UCSD-AML1 (cell line): ENCODE results near the gene TM6SF1.
"Not testable (repeated sequence)": the region's sequence is repeated elsewhere in the genome, so short reads cannot be mapped to it uniquely, and the experiment has no call there.

Experiments used
- DNase-seq: peaks from one replicate; lab custom pipeline; 2025; ENCODE audit not compliant: unreplicated experiment; lab: John Stamatoyannopoulos, UW

Gene TM6SF1

GRCh38 chr15:83106994-83107840 is at the start of gene TM6SF1:
Gene TM6SF1, plus strand, starts transcription at chr15:83107645. Its CDS starts 36 bp downstream, at chr15:83107681.
- peak; percentile 62 for DNase-seq

GRCh38 chr15:83057696-83058376 is 49.6 kb upstream of the TM6SF1 start:
- DNase-seq: no peak

- DNase-seq: no peak
These were observed 45.8 kb upstream of the TM6SF1 start for GRCh38 chr15:83061680-83062079.

- DNase-seq: no peak
These were observed 44.7 kb upstream of the TM6SF1 start for GRCh38 chr15:83062768-83063180.

GRCh38 chr15:83063551-83063950 is 43.9 kb upstream of the TM6SF1 start:
- DNase-seq: no peak

GRCh38 chr15:83064859-83065258 is 42.6 kb upstream of the TM6SF1 start:
- DNase-seq: no peak

GRCh38 chr15:83065431-83065830 is 42.0 kb upstream of the TM6SF1 start:
- no peak for DNase-seq

- no peak for DNase-seq
These were observed 41.3 kb upstream of the TM6SF1 start for GRCh38 chr15:83066034-83066733.

GRCh38 chr15:83066734-83067637 is 40.5 kb upstream of the TM6SF1 start, which contains the start of gene BTBD1:
Gene BTBD1, minus strand, starts transcription at chr15:83067252. Its CDS starts 101 bp downstream, at chr15:83067151.
- DNase-seq: peak; percentile 94

- DNase-seq: no peak
These were observed 39.8 kb upstream of the TM6SF1 start for GRCh38 chr15:83067638-83067962.

- DNase-seq: no peak
These were observed 39.4 kb upstream of the TM6SF1 start for GRCh38 chr15:83068054-83068453.

GRCh38 chr15:83069211-83069642 is 38.2 kb upstream of the TM6SF1 start:
- DNase-seq: not testable (repeated sequence)

- DNase-seq: no peak
These were observed 29.8 kb upstream of the TM6SF1 start for GRCh38 chr15:83077491-83078230.

GRCh38 chr15:83078712-83079111 is 28.7 kb upstream of the TM6SF1 start:
- no peak for DNase-seq

- no peak for DNase-seq
These were observed 26.0 kb upstream of the TM6SF1 start for GRCh38 chr15:83081256-83082014.

- DNase-seq: no peak
These were observed 24.6 kb upstream of the TM6SF1 start for GRCh38 chr15:83082730-83083386.

GRCh38 chr15:83085461-83085860 is 22.0 kb upstream of the TM6SF1 start:
- DNase-seq: not testable (repeated sequence)

GRCh38 chr15:83085864-83086552 is 21.4 kb upstream of the TM6SF1 start:
- peak; percentile 26 for DNase-seq
